ENCODE data around the gene MIER2.
"Not testable (repeated sequence)": the region's sequence is repeated elsewhere in the genome, so short reads cannot be mapped to it uniquely, and the experiment has no call there.

Gene MIER2

DNA sequence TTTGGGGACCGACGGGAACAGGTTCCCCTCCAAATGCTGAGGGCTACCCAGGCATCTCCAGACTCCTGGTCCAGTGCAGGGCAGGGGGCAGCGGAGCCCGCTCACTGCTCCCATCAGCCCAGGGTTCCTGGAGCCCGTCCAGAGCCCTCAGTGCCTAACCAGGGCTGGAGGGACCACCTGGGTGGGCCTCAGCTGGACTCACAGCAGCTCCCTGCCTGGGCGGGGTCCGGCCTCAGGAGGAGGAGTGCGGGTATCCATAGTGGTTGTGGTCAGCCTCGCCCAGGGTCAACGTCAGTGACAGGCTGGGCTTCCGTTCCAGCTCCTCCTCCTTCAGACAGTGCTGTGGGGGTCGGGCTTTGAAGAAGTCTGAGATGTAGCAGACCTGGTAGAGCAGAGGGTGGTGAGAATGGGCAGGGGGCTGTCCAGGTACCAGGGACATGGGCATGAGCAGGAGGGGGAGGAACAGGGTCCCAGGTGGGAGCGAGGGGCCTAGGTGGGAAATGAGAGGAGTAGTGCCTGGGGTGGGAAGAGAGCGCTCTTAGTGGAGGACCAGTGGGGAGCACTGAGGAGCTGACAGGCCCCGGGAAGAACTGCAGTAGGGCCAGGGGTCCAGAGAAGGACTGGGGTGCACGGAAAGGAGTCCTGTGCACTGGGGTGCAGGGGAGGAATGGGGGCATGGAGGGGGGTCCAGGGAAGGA lies 63.3 kb downstream of the MIER2 start:
- no peak for DNase-seq

GRCh38 chr19:280541-281009 lies 64.0 kb downstream of the MIER2 start:
- DNase-seq, result no peak

- no peak for DNase-seq
Observed at GRCh38 chr19:279656-280055, 64.9 kb downstream of the MIER2 start.

DNA sequence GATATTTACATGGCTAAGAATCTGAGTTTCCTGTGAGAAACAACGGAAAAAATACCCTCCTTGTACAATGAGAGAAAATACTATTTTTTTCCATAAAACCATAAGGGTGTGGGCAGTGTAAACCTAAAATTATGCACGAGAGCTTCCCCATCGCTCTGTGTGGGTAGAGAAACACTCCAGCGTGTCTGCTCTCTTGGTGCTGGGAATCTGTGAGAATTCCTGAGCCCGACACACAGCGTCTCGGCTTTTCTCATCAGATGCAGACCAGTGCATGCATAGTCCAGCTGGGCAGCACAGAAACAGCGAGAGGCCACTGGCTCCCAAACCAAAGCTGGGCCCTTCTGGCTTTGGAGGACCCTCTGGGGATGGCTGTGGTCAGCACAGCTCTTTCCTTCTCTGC lies 65.4 kb downstream of the MIER2 start:
- no peak for DNase-seq

GRCh38 chr19:277581-278165 lies 66.9 kb downstream of the MIER2 start:
- no peak for DNase-seq

DNA sequence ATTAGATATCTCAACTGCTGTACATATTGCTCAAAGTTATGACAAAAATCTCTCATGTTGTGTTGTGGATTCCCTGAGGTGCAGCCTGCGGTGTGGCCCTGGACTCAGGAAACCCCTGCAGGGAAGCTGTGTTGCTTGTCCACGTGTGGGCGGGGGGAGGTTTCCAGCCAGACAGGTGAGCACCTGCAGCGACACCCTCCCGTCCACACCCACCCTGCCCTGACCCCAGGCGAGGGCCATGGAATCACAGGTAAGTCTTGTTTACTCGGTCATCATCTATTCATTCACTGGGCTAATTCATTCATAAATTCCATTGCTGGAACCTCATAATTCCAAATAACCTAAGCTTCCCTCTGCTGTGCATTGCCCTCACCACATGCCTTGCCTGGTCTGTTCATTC lies 67.5 kb downstream of the MIER2 start:
- no peak for DNase-seq

DNA sequence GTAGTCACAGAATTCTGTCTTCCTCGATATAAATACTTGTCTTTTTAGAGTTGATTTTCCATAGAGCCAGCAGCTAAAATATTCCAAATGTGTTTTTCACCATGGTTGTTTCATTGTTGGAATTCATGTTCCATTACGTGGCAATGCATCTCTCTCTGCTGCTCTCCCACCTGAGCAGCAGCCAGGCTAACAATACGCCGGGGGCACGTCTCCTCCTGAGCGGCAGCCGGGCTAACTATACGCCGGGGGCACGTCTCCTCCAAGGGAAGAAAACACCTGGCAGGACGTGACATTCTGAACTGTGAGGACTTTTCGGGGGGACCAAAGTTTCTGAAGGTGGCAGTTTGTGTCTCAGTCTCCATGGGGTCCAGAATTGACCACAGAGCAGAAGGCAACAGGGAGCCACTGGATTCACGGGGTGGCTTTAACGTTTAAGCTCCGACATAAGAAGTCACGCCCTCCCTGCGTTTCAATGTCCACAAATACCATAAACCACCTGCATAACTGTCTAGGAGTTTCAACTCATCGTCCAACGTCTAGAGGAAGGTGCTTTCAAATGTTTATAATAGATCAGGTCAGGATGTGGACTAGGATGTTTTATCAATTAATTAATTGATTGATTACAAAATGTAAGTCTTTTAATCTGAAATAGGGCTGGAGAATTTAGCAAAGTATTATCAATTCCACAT lies 68.5 kb downstream of the MIER2 start:
- no peak for DNase-seq

GRCh38 chr19:275000-275399 lies 69.6 kb downstream of the MIER2 start:
- no peak for DNase-seq

DNA sequence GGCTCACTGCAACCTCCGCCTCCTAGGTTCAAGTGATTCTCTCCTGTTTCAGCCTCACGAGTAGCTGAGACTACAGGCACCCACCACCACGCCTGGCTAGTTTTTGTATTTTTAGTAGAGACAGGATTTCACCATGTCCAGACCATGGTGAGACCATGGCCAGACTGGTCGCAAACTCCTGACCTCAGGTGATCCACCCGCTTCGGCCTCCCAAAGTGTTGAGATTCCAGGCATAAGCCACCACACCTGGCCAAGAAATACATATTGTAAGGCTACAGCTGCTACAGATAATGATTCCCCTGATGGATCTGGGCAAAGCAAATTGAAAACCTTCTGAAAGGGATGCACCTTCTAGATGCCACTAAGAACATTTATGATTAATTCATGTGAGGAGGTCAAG lies 71.2 kb downstream of the MIER2 start:
- no peak for DNase-seq

DNA sequence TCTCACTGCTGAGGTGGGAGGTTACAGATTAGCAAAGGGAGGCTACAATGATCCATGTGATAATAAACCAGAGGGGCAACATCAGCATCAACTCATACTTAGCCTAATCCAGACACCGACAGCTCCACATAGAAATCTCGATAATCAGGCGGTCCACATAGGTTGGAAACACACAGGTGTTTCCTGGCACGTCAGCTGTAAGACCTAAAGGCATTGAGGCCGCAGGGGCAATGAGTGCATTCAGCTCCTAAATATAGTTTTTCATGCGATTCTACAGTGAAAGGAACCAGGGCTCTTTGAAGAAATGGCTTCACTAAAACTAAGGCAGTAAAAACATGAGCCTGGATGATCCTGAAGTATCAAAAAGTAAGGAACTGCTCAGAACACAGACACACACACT lies 72.7 kb downstream of the MIER2 start:
- DNase-seq, result no peak

DNA sequence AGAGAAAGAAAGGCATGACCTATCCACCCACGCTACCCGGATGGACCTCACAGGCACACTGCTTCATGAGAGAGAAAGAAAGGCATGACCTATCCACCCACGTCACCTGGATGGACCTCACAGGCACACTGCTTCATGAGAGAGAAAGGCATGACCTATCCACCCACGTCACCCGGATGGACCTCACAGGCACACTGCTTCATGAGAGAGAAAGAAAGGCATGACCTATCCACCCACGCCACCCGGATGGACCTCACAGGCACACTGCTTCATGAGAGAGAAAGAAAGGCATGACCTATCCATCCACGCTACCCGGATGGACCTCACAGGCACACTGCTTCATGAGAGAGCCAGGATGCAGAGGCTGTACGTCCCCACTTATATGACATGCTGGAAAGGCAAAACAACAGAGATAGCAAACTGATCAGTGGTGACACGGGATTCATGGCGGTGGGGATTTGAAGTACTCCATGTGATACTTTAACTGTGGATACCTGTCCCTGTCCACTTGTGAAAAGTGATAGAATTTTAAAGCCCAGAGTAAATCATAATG lies 73.8 kb downstream of the MIER2 start:
- not testable (repeated sequence) for DNase-seq

DNA sequence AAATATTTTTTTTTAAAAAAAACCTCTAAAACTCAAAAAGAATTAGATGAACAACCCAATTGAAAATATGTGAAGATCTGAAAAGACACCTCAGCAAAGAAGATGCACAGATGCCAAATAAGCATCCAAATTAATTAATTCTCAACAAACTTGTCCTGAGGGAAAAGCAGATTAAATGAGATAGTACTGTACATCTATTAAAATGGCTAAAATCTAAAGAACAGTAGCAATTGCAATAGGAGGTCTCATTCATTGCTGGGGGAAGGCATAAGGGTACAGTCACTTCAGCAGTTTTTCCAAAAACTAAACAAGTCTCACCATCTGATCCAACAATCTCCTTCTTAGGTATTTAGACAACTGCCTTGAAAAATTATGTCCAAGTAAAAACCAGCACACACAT lies 75.4 kb downstream of the MIER2 start:
- DNase-seq, result no peak

- no peak for DNase-seq
Observed at GRCh38 chr19:262125-262524, 82.5 kb downstream of the MIER2 start.

DNA sequence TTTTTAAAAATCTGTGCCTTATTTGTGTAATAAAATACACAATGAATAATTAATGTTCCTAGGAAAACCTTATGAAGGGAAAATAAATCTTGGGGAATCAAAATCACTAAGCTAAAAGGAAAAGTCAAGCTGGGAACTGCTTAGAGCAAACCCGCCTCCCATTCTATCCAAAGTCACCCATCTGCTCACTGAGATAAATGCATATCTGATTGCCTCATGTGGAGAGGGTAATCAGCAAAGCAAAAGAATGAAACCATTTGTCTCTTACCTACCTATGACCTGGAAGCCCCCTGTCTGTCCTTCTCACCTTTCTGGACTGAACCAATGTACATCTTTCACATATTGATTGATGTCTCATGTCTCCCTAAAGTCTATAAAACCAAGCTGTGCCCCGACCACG lies 87.8 kb downstream of the MIER2 start:
- not testable (repeated sequence) for DNase-seq
